Adipocyte (in vitro differentiated cells): Measurements from ENCODE around the gene MASTL.
A peak's percentile ranks its signal among the peaks of the same experiment; 100 is the strongest.
"Not testable (repeated sequence)": the region's sequence is repeated elsewhere in the genome, so short reads cannot be mapped to it uniquely, and the experiment has no call there.

Source experiments
- DNase-seq: peaks from one replicate; pipeline ENCODE4 v3.0.0-alpha.2; 2015; ENCODE audit warnings: low read depth
- H3K27me3 ChIP-seq: replicated peaks from 2 replicates; pipeline ENCODE4 v1.7.0; 2013; ENCODE audit warnings: mild to moderate bottlenecking, low read length, moderate library complexity; ENCODE audit not compliant: control insufficient read depth, insufficient read depth
- H3K36me3 ChIP-seq: 2 replicates; pipeline ENCODE4 v1.7.0; 2013; ENCODE audit warnings: low read length, mild to moderate bottlenecking, moderate library complexity; ENCODE audit not compliant: control insufficient read depth, insufficient read depth, severe bottlenecking
- H3K4me1 ChIP-seq: 2 replicates; pipeline ENCODE4 v1.7.0; 2013; ENCODE audit warnings: mild to moderate bottlenecking, low read length, moderate library complexity; ENCODE audit not compliant: control insufficient read depth, insufficient read depth
- H3K4me3 ChIP-seq: 2 replicates; pipeline ENCODE4 v1.7.0; 2013; ENCODE audit warnings: mild to moderate bottlenecking, low read length, moderate library complexity
- H3K9ac ChIP-seq: 2 replicates; pipeline ENCODE4 v1.7.0; 2013; ENCODE audit warnings: mild to moderate bottlenecking, low read length, moderate library complexity
- H3K9me3 ChIP-seq: 2 replicates; pipeline ENCODE4 v1.7.0; 2013; ENCODE audit warnings: mild to moderate bottlenecking, low read length, moderate library complexity; ENCODE audit not compliant: control insufficient read depth

The MASTL gene

GRCh38 chr10:27155066-27155754 lies at the start of gene MASTL:
Gene MASTL (plus strand): TSS chr10:27155352. CDS start chr10:27155427, 75 bp downstream.
- Histone ChIP-seq H3K36me3 (peaks cover 18% of the 10 kb centered on the region), H3K9me3 (no peaks in the 10 kb centered on the region), H3K27me3 (no peaks in the 10 kb centered on the region), H3K4me3 (peak within 1 kb of the TSS; percentile 99), H3K9ac (peak within 1 kb of the TSS; percentile 95), H3K4me1 (peaks cover 20% of the 10 kb centered on the region)
- DNase-seq, result peak; percentile 96

GRCh38 chr10:27108165-27108564 lies 47.0 kb upstream of the MASTL start:
- DNase-seq, result no peak
- Histone ChIP-seq H3K4me3 (no peak overlapping the region), H3K27me3 (no peaks in the 10 kb centered on the region), H3K9me3 (no peaks in the 10 kb centered on the region), H3K36me3 (peaks cover 59% of the 10 kb centered on the region), H3K9ac (no peak overlapping the region), H3K4me1 (no peaks in the 10 kb centered on the region)

DNA sequence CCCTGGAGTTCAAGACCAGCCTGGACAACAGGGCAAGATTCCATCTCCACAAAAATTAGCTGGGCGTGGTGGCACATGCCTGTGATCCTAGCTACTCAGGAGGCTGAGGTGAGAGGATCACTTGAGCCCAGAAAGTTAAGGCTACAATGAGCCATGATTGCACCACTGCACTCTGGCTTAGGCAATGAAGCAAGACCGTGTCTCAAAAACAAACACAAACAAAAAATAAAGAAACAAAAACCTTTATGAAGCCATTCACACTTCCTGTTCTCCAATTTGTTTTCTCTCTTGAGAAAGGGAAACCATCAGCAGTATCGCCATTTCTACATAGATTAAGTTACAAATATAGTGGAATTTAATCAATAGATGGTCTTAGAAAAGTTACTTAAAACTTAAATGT lies 20.8 kb upstream of the MASTL start:
- H3K4me3 ChIP-seq, result no peak overlapping the region
- H3K9me3 ChIP-seq, result no peaks in the 10 kb centered on the region
- H3K4me1 ChIP-seq, result no peaks in the 10 kb centered on the region
- H3K36me3 ChIP-seq, result peaks cover 96% of the 10 kb centered on the region
- H3K9ac ChIP-seq, result no peak overlapping the region
- no peaks in the 10 kb centered on the region for H3K27me3 ChIP-seq
- no peak for DNase-seq

GRCh38 chr10:27138277-27138676 lies 16.9 kb upstream of the MASTL start:
- Histone ChIP-seq H3K9me3 (no peaks in the 10 kb centered on the region), H3K4me3 (no peak overlapping the region), H3K9ac (no peak overlapping the region), H3K36me3 (peaks cover 83% of the 10 kb centered on the region), H3K4me1 (no peaks in the 10 kb centered on the region), H3K27me3 (no peaks in the 10 kb centered on the region)
- no peak for DNase-seq

GRCh38 chr10:27143686-27144085 lies 11.5 kb upstream of the MASTL start:
- H3K27me3 ChIP-seq, result no peaks in the 10 kb centered on the region
- peaks cover 82% of the 10 kb centered on the region for H3K36me3 ChIP-seq
- H3K4me3 ChIP-seq, result no peak overlapping the region
- no peaks in the 10 kb centered on the region for H3K9me3 ChIP-seq
- no peak overlapping the region for H3K9ac ChIP-seq
- DNase-seq, result no peak
- H3K4me1 ChIP-seq, result peaks cover 10% of the 10 kb centered on the region

DNA sequence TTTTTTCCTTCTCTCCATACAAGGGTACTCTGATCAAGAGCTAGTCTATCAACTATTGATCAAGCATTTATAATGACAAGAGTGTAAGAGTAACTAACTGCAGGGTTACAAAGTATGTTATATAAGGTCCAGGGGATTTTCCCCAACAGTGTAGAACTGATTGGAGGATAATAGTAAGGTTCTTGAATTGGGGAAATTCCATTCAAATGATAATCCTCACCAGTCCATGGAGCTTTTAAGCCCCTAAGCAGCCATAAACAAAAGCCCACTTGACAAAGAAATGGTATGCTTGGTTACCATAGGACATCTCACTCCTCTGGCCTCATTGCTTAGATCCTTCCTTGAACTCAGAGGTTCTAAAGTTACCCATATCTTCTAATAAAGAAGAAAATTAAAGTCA lies 9.2 kb upstream of the MASTL start:
- Histone ChIP-seq H3K4me3 (no peak overlapping the region), H3K9me3 (no peaks in the 10 kb centered on the region), H3K9ac (no peak overlapping the region), H3K36me3 (peaks cover 68% of the 10 kb centered on the region), H3K4me1 (peaks cover 10% of the 10 kb centered on the region), H3K27me3 (no peaks in the 10 kb centered on the region)
- no peak for DNase-seq

DNA sequence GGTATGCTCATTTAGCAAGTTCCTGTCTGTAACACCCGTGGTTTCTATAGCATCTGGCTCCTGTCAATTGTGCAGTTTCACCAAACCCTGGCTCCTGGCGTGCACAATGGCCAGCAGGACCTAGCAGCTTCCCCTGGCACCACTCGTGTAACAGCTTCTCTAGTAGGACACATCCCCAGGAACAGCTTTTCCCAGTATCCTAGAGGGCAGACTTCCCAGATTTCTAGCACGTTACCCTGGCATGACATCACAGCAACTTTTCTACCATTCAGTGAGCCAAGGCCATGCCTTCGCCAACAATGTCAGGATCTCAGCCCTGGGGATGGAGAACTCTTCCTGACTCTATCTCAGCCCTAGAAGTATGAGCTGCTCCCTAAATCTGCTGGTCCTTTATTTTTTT lies 7.5 kb upstream of the MASTL start:
- DNase-seq, result no peak
- Histone ChIP-seq H3K9ac (no peak overlapping the region), H3K36me3 (peaks cover 55% of the 10 kb centered on the region), H3K4me3 (no peak overlapping the region), H3K27me3 (no peaks in the 10 kb centered on the region), H3K9me3 (no peaks in the 10 kb centered on the region), H3K4me1 (peaks cover 19% of the 10 kb centered on the region)

DNA sequence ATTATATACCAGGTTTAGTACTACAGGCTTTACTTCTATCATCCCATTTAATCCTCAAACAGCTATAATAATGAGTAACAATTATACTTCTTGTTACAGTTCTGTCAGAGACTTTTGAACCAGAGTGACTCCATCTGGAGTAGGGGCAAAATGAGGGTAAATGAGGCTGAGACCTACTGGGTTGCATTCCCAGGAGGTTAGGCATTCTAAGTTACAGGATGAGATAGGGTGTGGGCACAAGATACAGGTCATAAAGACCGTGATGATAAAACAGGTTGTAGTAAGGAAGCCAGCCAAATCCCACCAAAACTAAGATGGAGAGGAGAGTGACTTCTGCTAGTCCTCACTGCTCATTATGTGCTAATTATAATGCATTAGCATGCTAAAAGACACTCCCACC lies 4.9 kb upstream of the MASTL start:
- H3K9me3 ChIP-seq, result no peaks in the 10 kb centered on the region
- H3K4me3 ChIP-seq, result no peak overlapping the region
- H3K9ac ChIP-seq, result no peak overlapping the region
- H3K4me1 ChIP-seq, result peaks cover 14% of the 10 kb centered on the region
- H3K27me3 ChIP-seq, result no peaks in the 10 kb centered on the region
- DNase-seq, result no peak
- peaks cover 35% of the 10 kb centered on the region for H3K36me3 ChIP-seq

DNA sequence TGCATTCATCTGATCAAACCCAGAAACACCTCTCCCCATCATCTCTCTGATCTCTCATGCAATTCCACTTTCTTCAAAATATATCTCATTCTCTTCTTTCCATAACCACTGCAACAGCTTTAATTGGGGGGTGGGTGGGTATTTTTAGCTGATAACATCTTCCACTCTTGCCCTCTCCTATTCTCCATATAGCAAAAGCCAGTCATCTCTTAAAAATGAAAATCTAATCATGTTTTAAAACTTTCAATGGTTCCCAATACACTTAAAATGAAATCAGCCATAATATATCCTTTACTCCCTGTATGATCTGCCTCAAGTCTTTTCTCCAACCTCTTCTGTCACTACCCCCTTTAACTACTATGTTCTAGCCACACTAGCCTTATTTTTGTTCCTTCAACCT lies 2.5 kb upstream of the MASTL start:
- Histone ChIP-seq H3K9me3 (no peaks in the 10 kb centered on the region), H3K27me3 (no peaks in the 10 kb centered on the region), H3K9ac (peak overlapping the region; percentile 95), H3K36me3 (peaks cover 13% of the 10 kb centered on the region), H3K4me1 (peaks cover 20% of the 10 kb centered on the region), H3K4me3 (peak overlapping the region; percentile 99)
- DNase-seq, result no peak

- peak; percentile 40 for DNase-seq
- H3K4me3 ChIP-seq, result peak overlapping the region; percentile 99
- peaks cover 20% of the 10 kb centered on the region for H3K4me1 ChIP-seq
- H3K9me3 ChIP-seq, result no peaks in the 10 kb centered on the region
- H3K9ac ChIP-seq, result peak overlapping the region; percentile 95
- H3K36me3 ChIP-seq, result peaks cover 6% of the 10 kb centered on the region
- H3K27me3 ChIP-seq, result no peaks in the 10 kb centered on the region
These were observed 1.8 kb upstream of the MASTL start for GRCh38 chr10:27153329-27153728.

DNA sequence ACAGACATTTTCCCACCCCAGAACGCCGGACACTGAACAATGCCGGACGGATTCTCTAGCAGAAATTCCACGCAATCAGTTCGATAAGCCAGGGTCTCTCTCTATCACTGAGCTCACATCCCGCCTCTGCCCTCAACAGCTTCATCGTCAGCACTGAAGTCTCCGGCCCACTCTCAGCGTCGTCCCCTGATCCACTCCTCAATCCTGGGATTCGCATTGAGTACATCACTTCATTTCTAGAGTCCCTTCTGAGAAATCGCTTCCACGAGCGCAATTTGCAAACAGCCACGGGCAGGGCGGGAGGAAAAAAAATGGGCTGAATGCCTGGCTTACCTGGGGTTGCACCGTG lies 1.3 kb upstream of the MASTL start:
- Histone ChIP-seq H3K9ac (peak overlapping the region; percentile 95), H3K9me3 (no peaks in the 10 kb centered on the region), H3K4me3 (peak overlapping the region; percentile 99), H3K36me3 (peaks cover 5% of the 10 kb centered on the region), H3K27me3 (no peaks in the 10 kb centered on the region), H3K4me1 (peaks cover 20% of the 10 kb centered on the region)
- DNase-seq, result peak; percentile 58

- Histone ChIP-seq H3K36me3 (peaks cover 27% of the 10 kb centered on the region), H3K9ac (peak overlapping the region; percentile 95), H3K4me3 (peak overlapping the region; percentile 99), H3K4me1 (peaks cover 20% of the 10 kb centered on the region)
- not testable (repeated sequence) for H3K27me3 ChIP-seq, H3K9me3 ChIP-seq, DNase-seq
These were observed 1.4 kb downstream of the MASTL start for GRCh38 chr10:27156566-27156965.
